ENCODE measurements around the gene PCDHGC4. TPM values are rescaled to one million over a fixed set of nuclear protein-coding genes. Genes with fewer than 3 reads are reported as not detected.

Gene PCDHGC4
- total and polyA plus RNA-seq, 2 of the 13 experiments (the other 11 are each of a cell fraction or from before 2014, with no cell fraction given) = 0.07 TPM; not detected in 1

- DNase-seq (ENCODE audit: low spot score) = no peak
- Histone ChIP-seq H3K9me3 (ENCODE audit: low read length) (no peaks in the 10 kb centered on the region), H3K4me1 (ENCODE audit: insufficient read depth, low read length) (no peaks in the 10 kb centered on the region), H3K27ac (ENCODE audit: extremely low read length, insufficient read depth, low read length) (no peak within 1 kb of the TSS), H3K36me3 (replicated peaks in 1 of 2; ENCODE audit: control insufficient read depth in 1 of 2, insufficient read depth in 2 of 2, low read length in 2 of 2) (no peaks in the 10 kb centered on the region), H4K20me1 (ENCODE audit: insufficient read depth, low read length) (no peaks in the 10 kb centered on the region), H3K9ac (ENCODE audit: insufficient read depth, low read depth, low read length) (no peak within 1 kb of the TSS), H3K79me2 (ENCODE audit: insufficient read depth, low read length) (no peaks in the 10 kb centered on the region), H3K4me3 (replicated peaks in 1 of 3; ENCODE audit: insufficient read depth in 1 of 3, low read depth in 2 of 3, low read length in 3 of 3) (no peak within 1 kb of the TSS), H3K27me3 (ENCODE audit: control insufficient read depth in 1 of 2, insufficient read depth in 2 of 2, low read length in 2 of 2) (peaks cover 4 to 39% of the 10 kb centered on the region in 2 experiments), H3K4me2 (ENCODE audit: low read depth, low read length) (no peak within 1 kb of the TSS), H2AFZ (ENCODE audit: low read length) (no peak within 1 kb of the TSS)
- no peak for TF ChIP-seq BRD4 (CRISPR knock-in tag; IDR thresholded peaks at IDR 0.05)
- intact Hi-C loops (cut with micrococcal nuclease; ENCODE audit: unreplicated experiment) = no loop called here
- FAIRE-seq = no peak
- CTCF ChIA-PET (ENCODE audit: low intra/inter-chr PET ratio, low total read pairs) = no interaction called here
- WGBS (ENCODE audit: low lambda C conversion rate) = 33% methylated on average over 10 of the region's 14 CpGs
- in situ Hi-C loops (cut with HindIII; ENCODE audit: extremely low pct_ligation_motif_present, low pct_unique_long_range_greater_than_20kb) = no loop called here
- no peak for ATAC-seq
- BruUV-seq (replicated peaks) = no TSS peak
- POLR2A ChIA-PET = no interaction called here
Observed at GRCh38 chr5:141488591-141489561, 4.0 kb downstream of the PCDHGC4 start, which contains the start of gene PCDHGC5. PCDHGC5 (plus strand) TSS chr5:141489081; CDS start chr5:141489241, 160 bp downstream.

GRCh38 chr5:141489841-141490240, 5.0 kb downstream of the PCDHGC4 start:
- Histone ChIP-seq H3K79me2 (ENCODE audit: insufficient read depth, low read length) (no peaks in the 10 kb centered on the region), H3K4me1 (ENCODE audit: insufficient read depth, low read length) (no peaks in the 10 kb centered on the region), H2AFZ (ENCODE audit: low read length) (no peak overlapping the region), H3K9ac (ENCODE audit: insufficient read depth, low read depth, low read length) (no peak overlapping the region), H3K36me3 (replicated peaks in 1 of 2; ENCODE audit: control insufficient read depth in 1 of 2, insufficient read depth in 2 of 2, low read length in 2 of 2) (no peaks in the 10 kb centered on the region), H3K27ac (ENCODE audit: extremely low read length, insufficient read depth, low read length) (no peak overlapping the region), H3K4me3 (replicated peaks in 1 of 3; ENCODE audit: insufficient read depth in 1 of 3, low read depth in 2 of 3, low read length in 3 of 3) (no peak overlapping the region), H3K27me3 (ENCODE audit: control insufficient read depth in 1 of 2, insufficient read depth in 2 of 2, low read length in 2 of 2) (peaks cover 3 to 39% of the 10 kb centered on the region in 2 experiments; a peak in 4 of 5 replicates), H4K20me1 (ENCODE audit: insufficient read depth, low read length) (no peaks in the 10 kb centered on the region), H3K4me2 (ENCODE audit: low read depth, low read length) (no peak overlapping the region), H3K9me3 (ENCODE audit: low read length) (no peaks in the 10 kb centered on the region)
- no peak for TF ChIP-seq TFDP1 (CRISPR knock-in tag; IDR thresholded peaks at IDR 0.05; ENCODE audit: borderline replicate concordance)
- no peak for TF ChIP-seq FOSL2 (CRISPR knock-in tag; IDR thresholded peaks at IDR 0.05)
- TF ChIP-seq NFRKB (IDR thresholded peaks at IDR 0.05) = no peak
- TF ChIP-seq MED8 (CRISPR knock-in tag; IDR thresholded peaks at IDR 0.05; ENCODE audit: insufficient replicate concordance) = no peak
- intact Hi-C loops (cut with micrococcal nuclease; ENCODE audit: unreplicated experiment) = no loop called here
- BruUV-seq (replicated peaks) = no TSS peak
- in situ Hi-C loops (cut with HindIII; ENCODE audit: extremely low pct_ligation_motif_present, low pct_unique_long_range_greater_than_20kb) = no loop called here
- no peak for FAIRE-seq
- ChIA-PET POLR2A (no interaction called here), CTCF (ENCODE audit: low intra/inter-chr PET ratio, low total read pairs) (no interaction called here)
- DNase-seq (ENCODE audit: low spot score) = no peak
- no peak for ATAC-seq
- WGBS (ENCODE audit: low lambda C conversion rate) = 25% methylated on average over 4 of the region's 10 CpGs

All from HepG2 (cell line).